GM11168 (cell line): ENCODE results near the gene IL36G.

ENCODE experiments used
- in situ Hi-C: fragments of 300-500 bp; cut with MboI; formaldehyde crosslinking; loops from one replicate; pipeline ENCODE4 v1.12.0; 2022; ENCODE audit warnings: low sequenced_read_pairs; ENCODE audit not compliant: unreplicated experiment

The IL36G gene

DNA sequence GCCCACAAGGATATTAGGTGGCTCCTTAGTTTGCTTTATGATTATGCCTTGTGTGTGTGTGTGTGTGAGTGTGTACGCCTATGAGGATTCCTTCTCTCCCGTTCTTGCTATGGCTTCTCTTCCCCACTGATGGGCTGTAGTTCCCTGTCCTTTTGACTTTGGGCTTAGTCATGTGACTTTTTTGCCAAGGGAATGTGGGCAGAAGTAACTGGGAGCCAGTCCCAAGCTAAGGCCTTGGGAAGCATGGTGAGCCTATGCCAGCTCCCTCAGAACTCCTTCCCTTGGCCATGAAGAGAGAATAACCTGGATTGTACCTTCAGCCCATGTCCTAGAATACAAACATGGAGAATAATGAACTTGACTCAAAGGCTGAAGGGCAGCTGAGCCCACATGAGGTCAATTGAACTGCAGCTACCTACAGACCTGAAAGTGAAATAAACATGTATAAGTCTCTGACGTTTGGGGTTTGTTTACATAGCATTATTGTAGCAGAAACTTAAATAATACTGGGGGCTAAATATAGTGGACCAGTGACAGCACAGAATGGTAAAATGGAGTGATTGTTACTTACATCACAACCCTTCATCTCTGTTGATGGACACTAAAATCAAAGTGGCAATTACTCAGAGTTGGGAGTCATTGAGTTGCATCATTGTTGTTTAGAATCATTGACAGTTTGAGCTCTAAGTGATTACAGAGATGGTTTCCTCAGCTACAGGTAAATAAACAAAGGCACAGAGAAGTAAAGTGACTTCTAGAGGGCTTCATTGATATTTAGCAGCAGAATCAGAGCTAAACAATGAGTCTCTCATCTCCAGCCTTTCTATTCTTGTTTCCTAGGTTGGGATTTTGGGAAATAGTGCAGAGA lies 15.3 kb upstream of the IL36G start:
- in situ Hi-C loops = no loop called here

DNA sequence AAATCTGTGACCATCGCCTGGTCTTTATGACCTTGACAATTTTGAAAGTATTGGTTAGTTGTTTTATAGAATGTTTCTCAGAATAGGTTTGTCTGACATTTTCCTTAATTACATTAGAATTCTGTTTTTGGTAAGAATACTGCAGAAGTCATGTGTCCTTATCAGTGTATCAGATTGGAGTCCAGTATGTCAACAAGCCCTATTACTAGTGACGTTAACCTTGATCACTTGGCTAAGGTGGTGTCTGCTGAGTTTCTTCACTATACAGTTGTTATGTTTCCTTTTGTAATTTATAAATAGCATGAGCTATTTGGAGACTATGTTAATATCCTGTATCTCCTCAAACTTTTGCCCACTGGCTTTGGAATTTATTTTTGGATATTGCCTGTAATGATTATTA lies 10.8 kb upstream of the IL36G start:
- in situ Hi-C loops = no loop called here

DNA sequence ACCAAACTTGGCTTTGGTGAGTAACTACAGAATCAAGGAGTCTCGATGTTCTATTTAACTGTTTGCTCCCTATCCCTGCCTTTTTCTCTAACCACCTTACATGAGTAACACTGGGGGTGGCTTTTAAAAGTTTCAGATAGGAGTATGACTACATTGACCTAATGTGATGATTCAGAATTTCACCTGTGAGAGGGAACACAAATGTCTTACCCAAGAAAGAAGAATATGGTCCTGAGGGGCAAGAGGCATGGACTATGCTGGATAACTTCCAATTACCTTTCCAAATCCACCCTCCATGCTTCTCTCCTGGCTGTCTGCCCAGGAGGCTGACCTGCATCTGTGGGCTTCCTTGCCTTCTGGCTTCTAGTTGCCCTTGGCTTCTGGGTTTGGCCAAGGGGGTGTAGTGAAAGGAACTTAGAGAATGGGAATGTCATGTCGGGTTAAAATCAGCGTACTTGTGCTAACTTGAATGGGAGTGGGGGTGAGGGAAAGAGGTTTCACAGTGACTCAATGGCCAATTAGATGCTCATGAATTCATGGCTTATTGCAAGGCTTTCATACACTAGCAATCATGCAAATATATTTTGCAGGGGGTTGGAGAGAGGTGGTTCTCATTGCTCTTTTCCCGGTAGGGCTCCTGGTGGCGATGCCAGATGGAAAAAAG lies 5.3 kb upstream of the IL36G start:
- in situ Hi-C loops = no loop called here

DNA sequence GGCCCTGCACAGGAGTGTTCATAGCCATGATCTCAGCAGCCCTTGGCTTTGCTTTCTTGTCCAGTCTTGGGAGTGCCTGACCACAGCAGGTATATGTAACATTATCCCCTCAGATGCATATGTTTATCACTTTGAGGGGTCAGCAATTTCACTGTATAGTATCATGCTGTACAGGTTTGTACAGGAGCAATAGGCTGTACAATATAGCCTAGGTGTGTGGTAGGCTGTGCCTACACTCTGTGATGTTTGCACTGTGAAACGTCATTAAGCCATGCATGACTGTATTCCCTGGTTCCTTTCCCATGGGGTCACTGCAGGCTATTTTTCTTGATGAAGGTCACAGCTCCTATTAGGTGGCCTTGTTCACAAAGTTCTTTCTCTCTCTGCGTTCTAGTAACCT lies 4.7 kb upstream of the IL36G start:
- in situ Hi-C loops = no loop called here

DNA sequence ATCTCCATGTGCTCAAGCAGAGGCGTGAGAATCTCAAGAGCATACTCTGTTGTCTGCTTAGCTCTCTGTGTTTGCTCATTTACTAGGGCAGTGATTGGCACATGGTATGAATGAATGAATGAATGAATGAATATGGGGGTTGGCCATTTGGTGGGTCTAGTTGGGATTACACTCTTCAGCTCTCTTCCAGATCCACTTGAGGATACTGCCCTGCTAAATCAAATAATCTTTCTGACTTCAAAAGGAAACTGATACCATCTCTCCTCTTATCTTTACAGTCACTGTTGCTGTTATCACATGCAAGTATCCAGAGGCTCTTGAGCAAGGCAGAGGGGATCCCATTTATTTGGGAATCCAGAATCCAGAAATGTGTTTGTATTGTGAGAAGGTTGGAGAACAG lies 1.9 kb downstream of the IL36G start:
- in situ Hi-C loops = no loop called here

DNA sequence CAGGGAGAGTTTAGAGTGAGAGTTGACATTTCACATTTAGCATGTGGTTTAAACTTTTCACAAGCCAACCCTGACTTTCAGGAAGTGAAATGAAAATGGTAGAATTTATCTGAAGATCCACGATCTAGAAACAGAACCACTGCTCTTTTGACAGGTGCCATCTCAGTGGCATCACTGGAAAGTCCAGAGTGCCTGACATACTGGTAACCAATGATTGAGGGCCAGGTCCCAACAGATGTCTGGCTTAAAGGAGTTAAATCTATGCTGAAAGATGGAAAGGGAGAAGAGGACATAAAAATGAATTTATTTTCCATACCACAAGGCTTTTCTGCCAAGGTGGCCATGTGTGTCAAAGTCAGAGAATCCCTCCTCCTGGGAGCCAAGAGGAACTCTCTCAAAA lies 2.7 kb downstream of the IL36G start:
- in situ Hi-C loops = no loop called here

DNA sequence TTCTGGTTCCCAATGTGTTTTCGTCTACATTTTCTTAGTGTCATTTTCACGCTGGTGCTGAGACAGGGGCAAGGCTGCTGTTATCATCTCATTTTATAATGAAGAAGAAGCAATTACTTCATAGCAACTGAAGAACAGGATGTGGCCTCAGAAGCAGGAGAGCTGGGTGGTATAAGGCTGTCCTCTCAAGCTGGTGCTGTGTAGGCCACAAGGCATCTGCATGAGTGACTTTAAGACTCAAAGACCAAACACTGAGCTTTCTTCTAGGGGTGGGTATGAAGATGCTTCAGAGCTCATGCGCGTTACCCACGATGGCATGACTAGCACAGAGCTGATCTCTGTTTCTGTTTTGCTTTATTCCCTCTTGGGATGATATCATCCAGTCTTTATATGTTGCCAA lies 7.3 kb downstream of the IL36G start:
- in situ Hi-C loops = no loop called here

DNA sequence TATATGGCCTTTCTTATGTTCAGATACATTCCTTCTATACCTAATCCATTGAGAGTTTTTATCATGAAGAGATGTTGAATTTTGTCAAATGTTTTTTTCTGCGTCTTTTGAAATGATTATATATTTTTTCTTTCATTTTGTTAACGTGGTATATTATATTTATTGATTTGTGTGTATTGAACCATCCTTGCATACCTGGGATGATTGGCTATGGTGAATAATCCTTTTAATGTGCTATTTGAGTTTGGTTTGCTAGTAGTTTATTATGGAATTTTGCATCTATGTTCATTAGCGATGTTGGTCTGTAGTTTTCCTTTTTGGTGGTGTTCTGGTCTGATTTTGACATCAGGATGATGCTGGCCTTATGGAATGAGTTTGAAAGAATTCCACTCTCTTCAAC lies 11.8 kb downstream of the IL36G start:
- in situ Hi-C loops = no loop called here

DNA sequence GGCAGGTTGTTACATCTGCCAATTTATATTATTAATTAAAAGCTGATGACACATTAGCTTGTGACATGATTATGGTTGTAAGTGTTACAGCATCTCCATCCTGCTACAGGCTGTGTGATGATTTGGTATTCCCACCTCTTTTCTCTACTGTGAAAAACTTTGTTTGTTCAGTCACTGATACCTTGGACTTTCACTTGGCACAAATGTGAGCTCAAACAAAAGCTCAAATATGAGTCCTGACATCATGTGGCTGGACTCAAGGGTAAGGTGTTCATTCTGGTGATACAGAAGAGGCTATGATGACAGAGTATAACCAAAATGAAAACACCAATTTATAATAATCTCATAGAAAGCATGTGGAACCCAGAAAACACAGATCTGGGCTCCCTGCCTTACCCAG lies 16.0 kb downstream of the IL36G start:
- in situ Hi-C loops = no loop called here

DNA sequence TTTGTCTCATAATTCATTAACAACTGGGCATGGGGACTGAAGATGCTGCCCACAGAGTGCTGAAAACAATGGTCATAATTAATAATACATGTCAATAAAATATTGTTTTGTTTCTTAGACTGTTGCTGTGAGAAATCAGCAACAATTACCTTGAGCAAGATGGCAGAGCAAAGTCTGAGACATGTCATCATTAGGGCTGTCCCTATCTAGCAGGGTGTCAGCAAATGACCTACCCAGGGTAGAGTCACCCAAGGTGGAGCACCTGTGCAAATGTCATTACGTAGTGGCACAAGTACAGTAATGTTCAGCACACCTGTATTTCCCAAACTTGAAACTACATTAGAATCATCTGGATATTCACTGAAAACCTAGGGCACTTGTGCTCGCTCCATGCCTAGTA lies 16.8 kb downstream of the IL36G start:
- in situ Hi-C loops = no loop called here

DNA sequence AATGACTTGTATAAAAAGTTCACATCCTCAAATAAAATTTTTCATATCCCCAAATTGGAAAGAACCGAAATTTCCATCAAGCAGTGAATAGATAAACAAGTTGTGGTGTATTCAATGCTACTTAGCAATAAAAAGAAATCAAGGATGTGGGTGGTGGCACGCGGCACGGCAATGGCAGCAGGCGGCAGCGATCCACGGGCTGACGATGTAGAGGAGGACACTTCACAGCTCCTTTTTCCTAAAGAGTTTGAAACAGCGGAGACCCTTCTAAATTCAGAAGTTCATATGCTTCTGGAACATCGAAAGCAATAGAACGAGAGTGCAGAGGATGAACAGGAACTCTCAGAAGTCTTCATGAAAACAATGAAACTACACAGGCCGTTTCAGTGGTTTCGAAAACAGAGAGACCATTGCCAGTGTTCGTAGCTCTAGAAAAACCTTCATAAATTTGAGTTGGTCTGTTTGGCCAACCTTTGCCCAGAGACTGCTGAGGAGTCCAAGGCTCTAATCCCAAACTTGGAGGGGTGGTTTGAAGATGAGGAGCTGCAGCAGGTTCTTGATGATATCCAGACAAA lies 17.6 kb downstream of the IL36G start:
- in situ Hi-C loops = no loop called here

DNA sequence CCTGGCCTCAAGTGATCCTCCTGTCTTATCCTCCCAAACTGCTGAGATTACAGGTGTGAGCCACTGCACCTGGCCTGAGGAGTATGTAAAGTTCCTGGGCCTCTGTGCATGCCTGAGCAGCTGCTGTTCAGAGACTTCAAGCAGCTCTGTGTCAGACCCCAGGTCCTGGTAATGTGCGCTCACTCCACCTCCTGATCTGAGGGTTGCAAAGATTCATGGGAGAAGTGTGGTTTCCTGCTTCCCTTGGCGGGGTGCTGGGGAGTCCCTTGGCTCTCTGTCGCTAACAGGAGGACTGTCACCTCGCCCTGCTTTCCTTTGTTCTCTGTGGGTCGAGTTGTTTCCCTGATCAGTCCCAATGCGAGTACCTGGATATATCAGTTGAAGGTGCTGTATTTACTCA lies 18.8 kb downstream of the IL36G start:
- in situ Hi-C loops = no loop called here

DNA sequence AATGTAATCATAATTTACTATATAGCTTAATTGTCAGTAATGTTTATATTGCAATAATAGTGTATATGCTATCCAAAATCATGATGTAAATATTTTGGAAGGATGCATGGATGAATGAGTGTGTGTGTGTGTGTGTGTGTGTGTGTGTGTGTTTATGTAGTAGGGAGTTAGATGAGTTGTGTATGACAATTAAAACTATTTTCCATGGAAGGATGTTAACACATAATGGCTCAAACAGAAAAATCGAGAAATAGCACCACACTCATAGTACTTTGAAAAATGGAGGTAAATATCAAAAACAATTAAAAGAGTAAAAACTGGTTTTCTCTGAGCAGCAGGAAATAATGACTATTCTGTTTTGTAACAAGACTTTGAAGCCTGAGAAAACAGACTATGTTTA lies 19.3 kb downstream of the IL36G start:
- in situ Hi-C loops = no loop called here

DNA sequence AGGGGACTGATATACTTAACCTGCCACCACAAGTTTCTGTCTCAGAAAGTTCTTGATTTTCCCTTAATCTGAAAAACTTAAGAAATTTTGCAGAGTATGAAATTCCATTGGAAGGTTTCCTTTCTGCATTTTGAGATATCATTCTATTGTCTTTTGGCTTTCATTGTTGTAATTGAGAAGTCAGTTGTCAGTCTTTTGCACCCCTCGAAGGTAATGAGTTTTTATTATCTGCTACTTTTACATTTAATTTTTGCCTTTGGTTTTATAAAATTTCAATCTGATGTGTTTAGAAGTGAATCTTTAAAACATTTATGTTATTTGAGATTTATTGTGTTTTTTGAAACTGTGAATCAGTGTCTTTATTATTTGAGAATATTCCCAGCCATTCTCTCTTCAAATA lies 22.6 kb downstream of the IL36G start:
- in situ Hi-C loops = no loop called here

DNA sequence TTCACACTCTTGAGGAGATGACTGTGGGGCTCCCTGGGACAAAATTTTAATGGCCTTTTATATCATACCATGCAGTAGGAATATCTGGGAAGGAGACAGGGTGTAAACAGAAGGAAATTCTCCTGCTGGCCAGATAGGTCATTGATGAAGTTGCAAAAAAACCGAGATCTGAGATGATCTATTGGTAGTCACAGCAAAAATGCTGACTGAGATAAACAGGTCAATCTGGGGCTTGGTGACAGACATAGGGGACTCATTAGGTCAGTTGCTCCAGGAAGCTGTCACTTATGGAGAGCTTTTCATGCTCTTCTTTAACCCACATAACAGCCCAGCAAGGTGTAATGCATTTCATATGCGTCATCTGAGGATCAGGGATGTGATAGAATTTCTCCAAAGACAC lies 24.9 kb downstream of the IL36G start:
- in situ Hi-C loops = no loop called here

DNA sequence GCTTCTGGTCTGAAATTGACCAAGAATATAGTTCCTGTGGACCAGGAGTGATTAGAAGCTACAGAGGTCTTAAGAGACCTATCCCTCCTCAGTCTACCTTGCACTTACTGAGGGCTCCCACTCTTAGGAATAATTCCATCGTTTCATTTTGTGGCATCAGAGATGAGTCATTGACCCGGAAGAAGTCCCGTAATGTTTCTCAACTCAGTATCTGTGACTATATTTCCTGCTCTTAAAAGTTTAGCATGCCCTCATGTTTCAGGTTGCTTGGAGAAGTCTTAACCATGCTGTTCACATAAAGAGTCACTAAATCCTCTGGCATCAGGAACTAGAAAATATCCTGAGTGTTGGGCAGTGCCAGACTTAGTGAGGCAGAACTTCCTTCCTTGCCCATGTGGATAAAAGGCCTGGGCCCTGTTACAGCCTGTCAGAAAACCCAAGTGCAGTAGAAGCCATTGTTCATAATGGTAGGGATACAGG lies 27.3 kb downstream of the IL36G start, which contains the start of gene IL36A:
Gene IL36A (plus strand): TSS at position 430 of the 480 bp plus-strand sequence. CDS start 413 bp downstream, outside the sequence.
- in situ Hi-C loops = no loop called here

DNA sequence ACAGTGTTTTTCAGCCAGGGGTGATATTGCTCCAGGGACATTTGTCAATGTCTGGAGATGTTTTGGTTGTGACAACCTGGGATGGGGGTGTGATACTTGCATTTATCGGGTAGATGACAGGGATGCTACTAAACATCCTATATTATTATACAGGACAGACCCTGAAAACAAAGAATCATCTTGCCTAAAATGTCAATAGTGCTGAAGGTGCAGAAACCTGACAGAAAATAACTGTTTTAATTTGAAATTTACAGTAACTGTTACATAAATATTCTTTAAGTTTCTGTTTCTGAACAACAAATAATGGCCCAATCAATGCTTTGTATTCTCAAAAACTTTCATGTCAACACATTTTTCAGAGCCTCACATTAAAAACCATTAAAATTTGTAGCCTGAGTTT lies 29.4 kb downstream of the IL36G start:
- in situ Hi-C loops = no loop called here

DNA sequence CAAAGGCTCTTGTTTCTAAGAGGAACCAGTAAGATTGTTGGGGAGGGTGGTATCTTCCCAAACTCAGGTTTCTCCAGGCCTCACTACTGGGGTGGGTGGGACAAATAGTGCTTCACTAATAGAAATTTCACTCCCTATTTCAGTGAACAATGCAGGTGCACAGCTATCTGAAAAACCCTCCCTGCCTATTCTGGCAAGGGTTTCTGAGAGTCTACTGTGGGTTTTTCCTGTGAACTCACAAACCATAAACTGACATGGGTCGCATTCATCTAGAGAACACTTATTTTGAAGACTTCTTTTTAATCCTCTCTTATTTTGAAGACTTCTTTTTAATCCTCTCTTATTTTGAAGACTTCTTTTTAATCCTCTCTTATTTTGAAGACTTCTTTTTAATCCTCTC lies 31.8 kb downstream of the IL36G start:
- in situ Hi-C loops = no loop called here

DNA sequence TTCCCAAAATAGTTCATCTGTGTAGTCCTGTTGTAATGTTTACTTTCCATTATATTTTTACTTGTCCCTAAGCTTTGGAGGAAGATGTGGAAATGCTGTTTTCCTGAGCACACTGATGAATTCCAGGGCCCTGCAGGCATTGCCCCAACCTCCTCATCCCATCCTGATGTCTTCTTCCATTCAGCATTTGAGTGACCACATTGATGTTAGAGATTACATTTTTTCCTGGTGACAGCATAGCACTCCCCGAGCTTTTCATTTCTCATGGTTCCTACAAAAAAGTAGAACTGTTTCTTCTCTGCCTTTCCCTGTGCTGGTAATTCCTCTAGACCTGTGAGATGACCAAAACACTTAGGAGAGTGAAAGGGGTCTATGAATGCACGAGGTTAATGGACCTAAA lies 32.3 kb downstream of the IL36G start:
- in situ Hi-C loops = no loop called here

DNA sequence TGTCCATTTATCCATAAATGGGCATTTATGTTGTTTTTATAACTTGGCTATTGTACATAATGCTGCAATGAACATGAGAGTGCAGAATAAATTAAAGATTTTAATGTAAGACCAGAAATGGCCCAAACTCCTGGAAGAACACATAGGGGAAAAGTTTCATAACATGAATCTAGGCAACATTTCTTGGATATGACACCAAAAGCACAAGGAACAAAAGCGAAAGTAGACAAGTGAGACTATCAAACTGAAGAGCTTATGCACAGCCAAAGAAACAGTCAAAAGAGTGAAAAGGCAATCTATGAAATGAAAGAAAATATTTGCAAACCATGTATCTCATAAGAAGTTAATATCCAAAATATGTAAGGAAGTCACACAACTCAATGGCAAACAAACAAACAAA lies 33.3 kb downstream of the IL36G start:
- in situ Hi-C loops = no loop called here
